ENCODE results near the gene TMF1.

Gene TMF1

GRCh38 chr3:68972358-68972979 is 79.7 kb downstream of the TMF1 start:
- FAIRE-seq = no peak

All from A204.1 (cell line).